Femur (tissue), 1 donor: ENCODE measurements around the gene TMEM59L.
"Not testable (repeated sequence)": the region's sequence is repeated elsewhere in the genome, so short reads cannot be mapped to it uniquely, and the experiment has no call there.

ENCODE experiments used
- DNase-seq: peaks from one replicate; pipeline ENCODE4 v3.0.0-alpha.2; 2017

The TMEM59L gene

GRCh38 chr19:18594096-18594823 is 18.4 kb upstream of the TMEM59L start:
- peak; percentile 86 for DNase-seq

- peak; percentile 66 for DNase-seq
Observed at GRCh38 chr19:18594824-18595373, 17.8 kb upstream of the TMEM59L start.

- DNase-seq, result no peak
Observed at GRCh38 chr19:18595475-18595874, 17.2 kb upstream of the TMEM59L start.

- no peak for DNase-seq
Observed at GRCh38 chr19:18596752-18597157, 15.9 kb upstream of the TMEM59L start.

DNA sequence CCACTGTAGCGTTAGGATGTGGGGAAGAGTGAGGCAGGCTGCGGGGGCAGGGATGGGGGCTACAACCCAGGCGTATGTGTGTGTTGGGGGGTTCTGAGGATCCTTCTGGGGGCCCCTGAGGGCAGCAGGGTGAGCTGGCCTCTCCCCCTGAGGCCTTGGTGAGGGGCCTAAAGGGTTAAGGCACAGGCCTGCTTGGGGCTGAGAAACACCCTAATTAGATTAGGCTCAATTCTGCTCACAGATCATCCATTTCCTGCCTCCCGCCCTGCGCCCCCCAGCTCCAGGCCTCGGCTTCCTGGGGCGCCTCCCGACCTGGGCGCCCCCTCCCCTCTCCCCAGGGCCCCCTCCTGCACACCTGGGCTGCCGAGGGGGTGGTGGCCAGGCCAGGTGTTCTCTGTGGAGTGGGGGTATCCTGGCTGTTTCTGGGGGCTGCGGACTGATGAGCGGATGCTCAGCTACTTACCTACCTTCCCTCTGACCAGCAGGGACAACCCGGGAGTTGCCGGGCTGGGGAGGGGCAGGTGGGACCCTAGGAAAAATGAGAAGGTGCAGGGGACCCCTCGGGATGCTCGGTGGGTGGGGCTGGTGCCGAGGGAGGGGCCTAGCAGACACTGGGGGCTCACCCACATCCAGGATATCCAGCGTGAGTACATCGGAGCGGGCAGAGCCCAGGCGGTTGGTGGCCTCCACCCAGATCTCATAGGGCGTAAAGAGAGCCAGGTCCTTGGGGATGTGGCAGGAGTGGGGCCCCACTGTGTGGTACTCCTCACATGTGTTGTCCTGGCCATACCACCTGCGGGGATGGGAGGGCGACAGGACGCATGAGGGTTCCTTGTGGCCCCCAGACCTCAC is 14.6 kb upstream of the TMEM59L start:
- DNase-seq, result no peak

- no peak for DNase-seq
Observed at GRCh38 chr19:18599485-18599884, 13.2 kb upstream of the TMEM59L start.

- DNase-seq, result not testable (repeated sequence)
Observed at GRCh38 chr19:18600692-18601397, 11.8 kb upstream of the TMEM59L start.

DNA sequence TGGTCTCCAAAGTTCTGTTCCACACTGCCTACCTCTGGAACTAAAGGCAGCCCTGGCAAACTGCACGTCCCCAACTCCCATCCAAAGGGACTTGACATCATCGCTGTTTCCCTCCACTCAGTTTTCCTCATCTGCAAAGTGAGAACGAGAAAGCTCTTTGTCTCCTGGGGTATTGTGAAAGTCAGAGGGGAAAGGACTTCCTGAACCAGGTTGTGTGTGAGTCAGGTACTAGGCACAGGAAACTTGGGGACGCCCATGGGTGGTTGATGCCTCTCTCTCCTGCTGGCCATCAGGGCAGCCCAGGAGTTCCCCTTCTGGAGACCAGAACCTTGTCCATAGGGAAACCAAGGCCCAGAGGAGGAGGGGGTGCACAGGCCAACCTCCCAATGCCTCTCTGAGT is 10.8 kb upstream of the TMEM59L start:
- no peak for DNase-seq

GRCh38 chr19:18603255-18603957 is 9.3 kb upstream of the TMEM59L start:
- DNase-seq, result no peak

GRCh38 chr19:18603958-18604819 is 8.5 kb upstream of the TMEM59L start:
- no peak for DNase-seq

- no peak for DNase-seq
Observed at GRCh38 chr19:18604820-18605159, 7.9 kb upstream of the TMEM59L start.

GRCh38 chr19:18605196-18605545 is 7.5 kb upstream of the TMEM59L start:
- DNase-seq, result no peak

DNA sequence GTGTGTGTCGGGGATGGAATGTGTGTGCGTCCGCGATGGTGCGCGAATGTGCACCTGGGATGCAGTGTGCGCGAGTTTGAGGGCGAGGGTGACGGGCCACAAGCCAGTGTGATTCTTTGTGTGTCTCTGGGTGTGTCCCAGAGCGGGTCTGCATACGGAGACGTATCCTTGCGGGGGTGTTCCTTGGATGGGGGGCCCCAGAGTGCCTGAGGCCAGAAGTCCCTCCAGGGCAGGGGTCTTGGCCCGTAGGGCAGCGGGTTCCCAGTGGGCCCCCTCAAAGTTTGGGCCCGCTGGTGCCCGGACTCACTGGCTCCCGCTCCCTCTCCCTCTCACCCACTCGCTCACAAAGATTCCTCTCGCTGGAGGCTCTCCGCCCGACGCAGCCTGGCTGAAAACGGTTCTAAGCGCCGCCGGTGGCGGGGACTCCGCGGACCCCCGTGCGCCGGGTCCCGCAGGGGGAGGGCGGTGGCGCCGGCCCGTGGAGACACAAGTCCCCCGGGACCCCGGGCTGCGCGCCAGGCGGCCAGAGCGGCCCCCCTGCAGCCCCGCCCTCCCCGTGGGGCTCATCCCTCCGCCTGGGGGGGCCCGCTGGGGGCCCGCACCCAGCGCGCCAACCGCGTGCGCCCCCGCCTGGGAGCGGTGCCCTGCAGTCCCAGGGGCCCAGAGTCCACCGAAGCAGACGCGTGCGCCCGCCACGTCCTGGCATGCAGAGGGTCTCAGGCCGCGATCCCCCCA is 7.0 kb upstream of the TMEM59L start:
- DNase-seq, result no peak

DNA sequence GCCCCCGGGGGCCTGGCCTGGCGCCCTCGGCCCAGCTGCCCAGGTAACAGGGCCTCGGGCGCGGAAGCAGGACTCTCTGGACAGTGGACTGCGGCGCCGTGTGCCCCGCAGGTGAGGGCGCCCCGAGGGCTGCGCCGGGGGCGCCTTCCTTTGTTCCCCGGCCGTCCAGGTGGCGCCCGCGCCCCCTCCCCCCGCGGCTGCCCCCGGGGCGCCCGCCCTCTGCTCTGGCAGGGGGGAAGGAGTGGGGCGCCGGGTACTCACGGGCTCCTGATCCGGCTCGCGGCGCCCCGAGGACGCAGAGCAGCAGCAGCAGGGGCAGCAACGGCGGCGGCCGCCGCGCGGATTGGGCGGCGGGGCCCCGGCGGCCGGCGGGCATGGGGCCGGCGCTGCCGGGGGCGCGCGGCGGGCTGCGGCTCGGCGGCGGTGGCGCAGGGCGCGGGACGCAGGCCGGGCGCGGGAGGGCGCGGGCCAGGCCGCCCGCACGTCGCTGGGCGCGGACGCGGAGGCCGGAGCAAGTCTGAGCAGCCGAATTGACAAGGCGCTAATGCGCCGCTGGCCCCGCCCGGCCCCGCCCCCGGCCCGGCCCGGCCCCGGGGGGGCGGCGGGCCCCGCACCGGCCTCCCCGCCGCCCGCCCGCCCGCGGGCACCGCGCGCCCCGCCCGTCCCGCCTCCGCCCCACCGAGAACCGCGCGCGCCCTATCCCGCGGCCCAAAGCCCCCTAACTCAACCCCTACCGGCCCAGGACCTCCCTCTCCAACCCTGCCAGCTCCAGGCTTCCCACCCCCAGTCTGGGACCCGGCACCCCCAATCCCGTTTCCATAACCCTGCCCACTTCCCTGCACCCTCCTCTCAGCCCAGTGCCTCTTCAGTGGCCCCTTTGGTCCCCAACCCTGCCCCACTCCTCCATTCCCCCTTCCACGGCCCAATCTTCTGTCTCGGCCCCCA is 6.1 kb upstream of the TMEM59L start, which contains the start of gene CRLF1:
Gene CRLF1 (minus strand): TSS at position 519 of the 945 bp plus-strand sequence. CDS start 143 bp downstream, at position 376.
- DNase-seq, result no peak

DNA sequence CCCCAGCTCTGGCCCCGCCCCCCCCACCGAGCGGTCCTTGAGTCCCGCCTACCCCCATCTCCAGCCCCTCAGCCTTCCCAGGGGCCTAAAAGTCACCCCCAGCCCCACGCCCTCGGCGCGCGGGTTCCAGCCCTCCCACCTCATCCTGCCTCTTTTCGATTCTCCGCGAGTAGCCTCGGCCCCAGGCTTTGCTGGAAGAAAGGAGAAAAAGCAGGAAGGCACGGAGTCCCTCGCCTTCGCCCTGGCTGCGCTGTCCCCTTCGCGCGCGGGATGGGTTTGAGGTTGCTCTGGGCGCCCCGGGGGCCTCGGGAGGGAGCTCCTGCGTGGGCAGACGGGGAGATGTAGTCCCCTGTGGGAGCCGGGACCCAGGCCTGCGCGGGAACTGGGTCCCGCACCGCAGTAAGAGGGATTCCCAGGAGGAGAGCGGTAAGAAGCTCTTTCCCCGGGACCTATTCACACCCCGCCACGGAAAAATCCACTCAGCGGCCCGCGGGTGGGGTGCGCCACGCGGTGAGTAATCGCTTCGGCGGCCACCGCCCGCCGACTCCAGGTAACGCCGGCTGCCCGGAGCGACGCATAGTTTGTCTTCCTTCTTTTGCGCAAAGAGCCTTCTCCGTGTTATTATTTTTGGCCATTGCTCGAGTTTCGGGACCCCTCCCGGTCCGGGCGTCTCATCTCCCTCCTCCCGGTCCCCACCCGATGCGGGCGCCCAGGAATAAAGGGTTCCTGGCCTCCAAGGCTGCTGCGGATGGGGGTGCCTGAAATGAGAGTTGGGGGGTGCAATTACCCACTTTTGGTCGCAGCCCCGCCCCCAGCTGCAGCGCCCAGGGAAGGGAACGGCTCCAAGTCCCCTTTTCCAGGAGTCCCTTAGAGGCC is 5.2 kb upstream of the TMEM59L start:
- no peak for DNase-seq

- no peak for DNase-seq
Observed at GRCh38 chr19:18608102-18608804, 4.4 kb upstream of the TMEM59L start.

DNA sequence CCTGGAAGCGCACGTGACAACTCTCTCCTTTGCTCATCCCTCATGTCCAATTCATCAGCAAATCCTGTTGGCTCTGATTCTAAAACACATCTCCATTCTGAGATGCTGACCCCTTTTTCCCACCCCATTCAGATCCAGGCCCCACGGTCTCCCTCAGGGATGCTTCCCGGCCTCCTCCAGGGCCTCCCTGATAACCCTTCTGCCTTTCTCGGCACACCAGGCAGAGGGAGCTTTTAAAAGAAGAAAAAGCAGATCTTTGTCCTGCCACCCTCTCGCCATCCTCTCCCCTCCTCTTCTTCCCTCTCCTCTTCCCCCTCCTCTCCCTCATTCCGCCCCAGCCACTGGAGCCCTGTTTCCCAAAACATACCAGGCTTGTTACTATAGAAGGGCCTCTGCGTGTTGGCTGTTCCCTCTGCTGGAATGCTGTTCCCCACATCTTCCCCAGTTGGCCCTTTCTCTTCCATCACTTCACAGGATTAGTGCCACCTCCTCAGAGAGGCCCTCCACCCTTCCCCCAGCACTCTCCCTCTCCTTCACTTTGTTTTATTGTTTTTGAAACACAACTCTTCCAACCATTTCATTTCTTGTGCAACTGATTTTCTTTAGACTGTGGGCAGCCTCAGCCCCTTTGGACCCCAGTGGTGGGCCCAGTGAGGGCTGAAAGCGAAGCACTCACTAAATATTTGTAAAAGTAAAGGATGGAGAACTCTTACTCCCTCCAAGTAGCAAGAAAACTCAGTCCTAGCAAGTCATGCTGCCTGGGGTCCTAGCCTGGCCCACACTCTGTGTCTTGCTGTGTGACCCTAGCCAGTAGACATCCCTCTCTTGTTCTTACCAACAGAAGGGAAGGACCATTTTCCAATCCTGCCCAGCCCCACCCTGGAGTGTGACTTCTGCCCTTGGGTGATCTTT is 3.6 kb upstream of the TMEM59L start:
- DNase-seq, result no peak
